Measurements from ENCODE around the gene RAB24.

GRCh38 chr5:177311723-177312648, 8.5 kb upstream of the RAB24 start, which contains the start of gene MXD3:
- TF ChIP-seq CTCF (optimal IDR thresholded peaks at IDR 0.05 in 1 of 3, IDR thresholded peaks at IDR 0.05 in 1 of 3, conservative IDR thresholded peaks at IDR 0.05 in 1 of 3; ENCODE audit: extremely low read depth in 1 of 3, insufficient read depth in 2 of 3, low read length in 3 of 3) = no peak
- TF ChIP-seq EZH2 (IDR thresholded peaks at IDR 0.05; ENCODE audit: low read length) = no peak
